Myocyte (in vitro differentiated cells): ENCODE results near the gene DES. TPM values are rescaled to one million over a fixed set of nuclear protein-coding genes. Genes with fewer than 3 reads are reported as not detected.

Experiments
- DNase-seq: peaks from one replicate; pipeline ENCODE4 v3.0.0-alpha.2; 2012; ENCODE audit warnings: low read depth
- total RNA-seq: library from RNA; depleted of rRNA; stranded (reverse); fragments of >200 nt; gene quantifications from 2 replicates; pipeline ENCODE4 v1.2.3, GENCODE V29; 2014

The DES gene
- total RNA-seq, 1 donor from 2014 or later, result 13,585 TPM

- peak; percentile 97 for DNase-seq
Measured at GRCh38 chr2:219452361-219453317, 34.5 kb downstream of the DES start.

- peak; percentile 94 for DNase-seq
Measured at GRCh38 chr2:219453671-219454590, 35.8 kb downstream of the DES start.

GRCh38 chr2:219455581-219455980 lies 37.4 kb downstream of the DES start:
- no peak for DNase-seq

GRCh38 chr2:219457784-219458369 lies 39.7 kb downstream of the DES start:
- DNase-seq, result peak; percentile 59

- no peak for DNase-seq
Measured at GRCh38 chr2:219458996-219459395, 40.8 kb downstream of the DES start.

GRCh38 chr2:219459460-219460311 lies 41.5 kb downstream of the DES start:
- DNase-seq, result peak; percentile 88

GRCh38 chr2:219460424-219460926 lies 42.3 kb downstream of the DES start:
- peak; percentile 99 for DNase-seq

- DNase-seq, result peak; percentile 93
Measured at GRCh38 chr2:219461047-219461514, 42.9 kb downstream of the DES start.

- DNase-seq, result no peak
Measured at GRCh38 chr2:219461669-219462068, 43.5 kb downstream of the DES start.

- DNase-seq, result no peak
Measured at GRCh38 chr2:219462349-219462748, 44.2 kb downstream of the DES start.

GRCh38 chr2:219464286-219465032 lies 46.3 kb downstream of the DES start:
- DNase-seq, result no peak

GRCh38 chr2:219465659-219466561 lies 47.7 kb downstream of the DES start:
- DNase-seq, result no peak

GRCh38 chr2:219466816-219467735 lies 48.9 kb downstream of the DES start:
- DNase-seq, result no peak

- no peak for DNase-seq
Measured at GRCh38 chr2:219467736-219468075, 49.5 kb downstream of the DES start.

GRCh38 chr2:219468410-219469185 lies 50.4 kb downstream of the DES start:
- no peak for DNase-seq

GRCh38 chr2:219469186-219469724 lies 51.1 kb downstream of the DES start:
- DNase-seq, result peak; percentile 60
